Right lobe of liver (tissue), 6 donors: Measurements from ENCODE around the gene TBXAS1. TPM values are rescaled to one million over a fixed set of nuclear protein-coding genes. Genes with fewer than 3 reads are reported as not detected.

Experiments
- ATAC-seq, 4 donors: fragments of 200-7000 bp; cut with Tn5 transposase; one replicate each; pipeline ENCODE4 v1.9.1; 2020; ENCODE audit warnings: mild to moderate bottlenecking in 4 of 4, moderate library complexity in 4 of 4
- DNase-seq, 3 donors: peaks; one replicate each; pipeline ENCODE4 v3.0.0-alpha.2; 2020
- H3K27ac ChIP-seq, 3 donors: fragments of 200-600 bp; one replicate each; pipeline ENCODE4 v1.8.0; 2022
- H3K27me3 ChIP-seq, 2 donors: fragments of 200-600 bp; one replicate each; pipeline ENCODE4 v1.8.0; 2022
- H3K36me3 ChIP-seq, 4 donors: fragments of 200-600 bp; sonication (generic) in 1 of 4; one replicate each; pipeline versions ENCODE4 v1.5.1 to v1.8.0; 2017 to 2022; ENCODE audit warnings: control low read depth in 1 of 4
- H3K4me1 ChIP-seq, 4 donors: fragments of 200-600 bp; sonication (generic) in 1 of 4; one replicate each; pipeline versions ENCODE4 v1.5.1 to v1.8.0; 2017 to 2022; ENCODE audit warnings: control low read depth in 1 of 4
- H3K4me3 ChIP-seq, 3 donors: fragments of 200-600 bp; one replicate each; pipeline ENCODE4 v1.8.0; 2022
- H3K9me3 ChIP-seq, 4 donors: fragments of 200-600 bp; sonication (generic) in 1 of 4; one replicate each; pipeline versions ENCODE4 v1.5.1 to v1.8.0; 2017 to 2022; ENCODE audit warnings: control low read depth in 1 of 4
- CTCF ChIP-seq, 4 donors: fragments of 200-600 bp in 3 of 4; fragments of 450-650 bp in 1 of 4; IDR thresholded peaks; one replicate each; pipeline versions ENCODE4 v1.5.1 to v1.8.0; 2016 to 2022; ENCODE audit warnings: antibody characterized with exemption in 4 of 4, mild to moderate bottlenecking in 2 of 4
- POLR2A ChIP-seq: fragments of 450-650 bp; IDR thresholded peaks from one replicate; pipeline ENCODE4 v1.6.1; 2017; ENCODE audit warnings: antibody characterized with exemption, mild to moderate bottlenecking
- WGBS: methylation state at CpG from one replicate; pipeline ENCODE4 v1.1.6; 2018; ENCODE audit warnings: low coverage, low lambda C conversion rate; ENCODE audit not compliant: insufficient coverage; ENCODE audit errors: missing lambda C conversion rate; 5-methylcytosine and 5-hydroxymethylcytosine counted together
- intact Hi-C, 2 donors: fragments of 100-400 bp; cut with DNase I; formaldehyde crosslinking; loops; one replicate each; pipeline versions ENCODE4 v1.11.2 to v1.14.1; 2022
- total RNA-seq, 6 experiments: library from RNA; depleted of rRNA in 2 of 6; stranded (reverse); fragments of >200 nt in 2 of 6; fragmentation: NEBNext Ultra II Directional in 3 of 6; extraction: Animal tissue kit (Norgen Biotek cat#: 25700) in 3 of 6; gene quantifications; one replicate each; pipeline versions ENCODE4 v1.1.0 to v1.2.4, GENCODE V29; 2016 to 2023
- donor health status: DM: no; HTN: yes; CAD: no.
- donor health status: DM: no; HTN: no; CAD: no.
- donor health status: DM: no; HTN: no; CAD: no.
- donor health status: DM: no; HTN: yes; CAD: no.
- donor health status: DM: no; HTN: yes; CAD: no.

Gene TBXAS1
- total RNA-seq, 6 experiments from 2014 or later = 7.6 to 15.6 (median 12.2) TPM

GRCh38 chr7:139804571-139804970 is 24.5 kb upstream of the TBXAS1 start:
- 75% methylated on average over 1 of the region's 1 CpG for WGBS
- H3K36me3 ChIP-seq = no peaks in the 10 kb centered on the region
- H3K9me3 ChIP-seq = no peaks in the 10 kb centered on the region
- H3K27ac ChIP-seq = no peak overlapping the region
- H3K27me3 ChIP-seq = no peaks in the 10 kb centered on the region
- ATAC-seq (no peak), DNase-seq (no peak)
- H3K4me1 ChIP-seq = no peaks in the 10 kb centered on the region
- intact Hi-C loops = no loop called here
- TF ChIP-seq POLR2A (no peak), CTCF (IDR thresholded peaks at IDR 0.05) (no peak)
- H3K4me3 ChIP-seq = no peak overlapping the region

- Histone ChIP-seq H3K27ac (no peak overlapping the region), H3K9me3 (no peaks in the 10 kb centered on the region), H3K4me1 (no peaks in the 10 kb centered on the region), H3K36me3 (no peaks in the 10 kb centered on the region), H3K4me3 (no peak overlapping the region), H3K27me3 (no peaks in the 10 kb centered on the region)
- ATAC-seq = peak; percentile 16 to 90 (median 64)
- no peak for TF ChIP-seq CTCF (IDR thresholded peaks at IDR 0.05)
- no peak for TF ChIP-seq POLR2A
- intact Hi-C loops = no loop called here
- 37% methylated on average over 3 of the region's 3 CpGs for WGBS
- DNase-seq = no peak
Observed at GRCh38 chr7:139807009-139807408, 22.1 kb upstream of the TBXAS1 start.

DNA sequence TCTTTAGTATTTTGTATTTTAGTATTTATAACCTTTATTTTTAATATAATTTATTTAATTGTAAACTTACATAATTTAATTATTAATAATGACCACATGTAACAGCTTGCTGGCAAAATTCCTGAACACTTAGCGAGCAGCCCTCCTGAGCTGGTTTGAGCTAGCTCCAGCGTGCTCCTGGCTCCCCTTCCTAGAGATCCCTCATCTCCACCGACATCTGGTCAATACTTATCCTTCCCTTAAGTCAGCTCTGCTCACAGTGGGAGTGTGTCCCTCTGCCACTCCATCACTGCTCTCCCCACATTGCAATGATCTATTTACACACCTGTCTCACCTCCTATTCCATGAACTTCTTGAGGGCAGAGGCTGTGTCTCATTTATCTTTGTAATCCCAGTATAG is 20.6 kb upstream of the TBXAS1 start:
- intact Hi-C loops = no loop called here
- 81% methylated on average over 3 of the region's 3 CpGs for WGBS
- TF ChIP-seq CTCF (IDR thresholded peaks at IDR 0.05) (no peak), POLR2A (no peak)

DNA sequence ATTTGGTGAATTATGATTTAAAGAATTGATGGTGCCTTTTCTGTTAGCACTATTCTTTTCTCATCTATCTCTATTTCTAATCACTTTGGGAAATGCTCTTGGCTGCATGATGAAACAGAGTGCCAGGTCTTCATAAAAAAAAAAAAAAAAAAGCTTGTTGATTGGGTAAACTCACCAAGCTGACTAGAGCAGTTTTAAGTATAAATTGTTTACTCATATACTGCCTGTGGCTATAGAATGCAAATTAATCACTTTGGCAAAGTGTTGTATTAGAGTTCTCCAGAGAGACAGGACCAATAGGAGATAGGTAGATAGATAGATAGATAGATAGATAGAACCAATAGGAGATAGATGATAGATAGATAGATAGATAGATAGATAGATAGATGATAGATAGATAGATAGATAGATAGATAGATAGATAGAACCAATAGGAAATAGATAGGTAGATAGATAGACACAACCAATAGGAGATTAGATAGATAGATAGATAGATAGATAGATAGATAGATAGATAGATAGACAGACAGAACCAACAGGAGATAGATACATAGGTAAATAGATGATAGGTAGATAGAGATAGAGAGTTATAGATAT is 20.1 kb upstream of the TBXAS1 start:
- ATAC-seq = no peak
- intact Hi-C loops = no loop called here
- H3K9me3 ChIP-seq = no peaks in the 10 kb centered on the region

More for the DNA sequence above, 20.6 kb upstream of the TBXAS1 start:
- H3K36me3 ChIP-seq = no peaks in the 10 kb centered on the region
- ATAC-seq = no peak
- no peak for DNase-seq
- no peaks in the 10 kb centered on the region for H3K9me3 ChIP-seq
- no peaks in the 10 kb centered on the region for H3K4me1 ChIP-seq
- H3K27me3 ChIP-seq = no peaks in the 10 kb centered on the region
- H3K4me3 ChIP-seq = no peak overlapping the region
- no peak overlapping the region for H3K27ac ChIP-seq

More for the DNA sequence above, 20.1 kb upstream of the TBXAS1 start:
- TF ChIP-seq CTCF (IDR thresholded peaks at IDR 0.05) = no peak
- no peak for TF ChIP-seq POLR2A
- Histone ChIP-seq H3K4me1 (no peaks in the 10 kb centered on the region), H3K27ac (no peak overlapping the region), H3K4me3 (no peak overlapping the region), H3K36me3 (no peaks in the 10 kb centered on the region), H3K27me3 (no peaks in the 10 kb centered on the region)
- no peak for DNase-seq
